LNCAP (cell line): ENCODE results near the gene EIF2D.
A peak's percentile ranks its signal among the peaks of the same experiment; 100 is the strongest.

Experiments
- CTCF ChIP-seq: fragments of 450-650 bp; IDR thresholded peaks from 2 replicates; pipeline ENCODE4 v1.5.1; 2017; ENCODE audit warnings: mild to moderate bottlenecking

Gene EIF2D

GRCh38 chr1:206554211-206554610 is 58.1 kb downstream of the EIF2D start:
- TF ChIP-seq CTCF, result no peak

- no peak for TF ChIP-seq CTCF
Measured at GRCh38 chr1:206551986-206552326, 60.3 kb downstream of the EIF2D start.

GRCh38 chr1:206551296-206551985 is 60.8 kb downstream of the EIF2D start:
- TF ChIP-seq CTCF, result no peak

GRCh38 chr1:206550446-206550845 is 61.8 kb downstream of the EIF2D start:
- no peak for TF ChIP-seq CTCF

GRCh38 chr1:206547104-206547503 is 65.2 kb downstream of the EIF2D start:
- no peak for TF ChIP-seq CTCF

GRCh38 chr1:206545351-206545750 is 66.9 kb downstream of the EIF2D start:
- TF ChIP-seq CTCF, result no peak

- peak; percentile 98 for TF ChIP-seq CTCF
Measured at GRCh38 chr1:206544562-206545257, 67.6 kb downstream of the EIF2D start.
